PC-9 (cell line): ENCODE results near the gene ACSL1. TPM values are rescaled to one million over a fixed set of nuclear protein-coding genes. Genes with fewer than 3 reads are reported as not detected.

ENCODE experiments used
- BruUV-seq: library from RNA; stranded (reverse); fragments of 400-500 nt; replicated peaks from 2 replicates; lab custom pipeline; 2021; lab: Mats Ljungman, UMichigan
- CTCF ChIA-PET: fragments of 300-600 bp; sonication (Branson Sonifier 250); formaldehyde crosslinking; loops from one replicate; lab custom pipeline; 2022; ENCODE audit warnings: antibody characterized with exemption; lab: Charles Lee
- POLR2A ChIA-PET: fragments of 300-600 bp; sonication (Branson Sonifier 250); formaldehyde crosslinking; loops from one replicate; lab custom pipeline; 2022; ENCODE audit warnings: antibody characterized with exemption; ENCODE audit not compliant: unreplicated experiment; lab: Charles Lee
- DNase-seq, 2 experiments: peaks; one replicate each; pipeline versions ENCODE4 v3.0.0 to v3.0.0-alpha.2; 2015 to 2022; ENCODE audit warnings: mixed read lengths in 1 of 2
- H2AFZ ChIP-seq: fragments of 200-600 bp; sonication (generic); 2 replicates; pipeline ENCODE4 v1.8.1; 2017; ENCODE audit warnings: antibody characterized with exemption
- H3F3A ChIP-seq: fragments of 200-600 bp; sonication (generic); 2 replicates; pipeline ENCODE4 v1.8.1; 2017; ENCODE audit warnings: antibody characterized with exemption, mild to moderate bottlenecking, low read depth; ENCODE audit not compliant: insufficient read depth
- H3K27ac ChIP-seq: fragments of 200-600 bp; sonication (generic); 2 replicates; pipeline ENCODE4 v1.6.1; 2016; ENCODE audit warnings: mixed run types
- H3K27me3 ChIP-seq: fragments of 200-600 bp; sonication (generic); 2 replicates; pipeline ENCODE4 v1.6.1; 2016; ENCODE audit warnings: low read depth, mixed run types; ENCODE audit not compliant: insufficient read depth
- H3K36me3 ChIP-seq: fragments of 200-600 bp; sonication (generic); 2 replicates; pipeline ENCODE4 v1.6.1; 2016; ENCODE audit warnings: low read depth, mixed run types
- H3K4me1 ChIP-seq: fragments of 200-600 bp; sonication (generic); replicated peaks from 2 replicates; pipeline ENCODE4 v1.6.1; 2016; ENCODE audit warnings: mixed run types; ENCODE audit not compliant: insufficient read depth
- H3K4me2 ChIP-seq: fragments of 200-600 bp; sonication (generic); 2 replicates; pipeline ENCODE4 v1.6.1; 2017; ENCODE audit warnings: mixed run types
- H3K4me3 ChIP-seq: fragments of 200-600 bp; sonication (generic); 2 replicates; pipeline ENCODE4 v1.6.1; 2016; ENCODE audit warnings: mixed run types
- H3K79me2 ChIP-seq: fragments of 200-600 bp; sonication (generic); 2 replicates; pipeline ENCODE4 v1.6.1; 2017; ENCODE audit warnings: low read depth, mixed run types
- H3K9me2 ChIP-seq: fragments of 200-600 bp; sonication (generic); 2 replicates; pipeline ENCODE4 v1.8.1; 2017; ENCODE audit warnings: mild to moderate bottlenecking; ENCODE audit not compliant: insufficient read depth
- H3K9me3 ChIP-seq: fragments of 200-600 bp; sonication (generic); 2 replicates; pipeline ENCODE4 v1.8.1; 2016; ENCODE audit warnings: low read depth; ENCODE audit not compliant: insufficient read depth
- H4K20me1 ChIP-seq: fragments of 200-600 bp; sonication (generic); 2 replicates; pipeline ENCODE4 v1.8.1; 2017; ENCODE audit not compliant: insufficient read depth
- EZH2 ChIP-seq: fragments of 200-600 bp; sonication (generic); IDR thresholded peaks from 2 replicates; pipeline ENCODE4 v1.8.0; 2017; ENCODE audit warnings: antibody characterized with exemption, low read depth
- intact Hi-C: fragments of 100-400 bp; cut with micrococcal nuclease; formaldehyde crosslinking; loops from one replicate; pipeline ENCODE4 v1.10.0; 2022; ENCODE audit not compliant: unreplicated experiment
- total RNA-seq: library from RNA; stranded (reverse); gene quantifications from 2 replicates; pipeline ENCODE4 v1.2.3, GENCODE V29; 2021
- TF ChIP-seq, protein P1 (sequence below): fragments of 200-600 bp; sonication (generic); conservative IDR thresholded peaks from 2 replicates; pipeline ENCODE4 v1.6.1; 2017; ENCODE audit warnings: mixed run types, antibody characterized with exemption, mild to moderate bottlenecking, moderate library complexity

Gene ACSL1
- total RNA-seq, 1 experiment from 2014 or later = 96.6 TPM

DNA sequence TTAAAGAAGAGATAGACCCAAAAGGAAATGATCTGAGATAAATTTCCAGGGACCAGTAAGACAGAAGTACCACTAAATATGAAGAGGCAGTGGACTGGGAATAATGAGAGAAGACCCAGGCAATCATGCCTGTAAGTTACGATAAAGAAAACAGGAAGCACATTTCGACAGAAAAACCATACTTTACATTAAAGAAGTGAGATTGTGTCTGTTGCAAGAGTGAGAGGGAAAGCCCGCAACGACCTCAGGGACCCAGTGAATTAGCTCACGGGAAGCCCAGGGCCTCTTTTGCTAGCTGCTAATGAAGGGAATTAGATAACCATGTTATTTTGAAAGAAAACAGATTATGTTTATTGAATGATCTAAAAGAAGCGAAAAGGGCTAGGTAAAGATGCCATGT is 28.9 kb upstream of the ACSL1 start:
- Histone ChIP-seq H3F3A (no peaks in the 10 kb centered on the region), H3K9me3 (no peaks in the 10 kb centered on the region), H3K36me3 (no peaks in the 10 kb centered on the region), H3K27ac (no peak overlapping the region), H3K9me2 (no peaks in the 10 kb centered on the region), H3K4me3 (no peak overlapping the region), H4K20me1 (no peaks in the 10 kb centered on the region), H3K4me2 (no peak overlapping the region), H3K79me2 (no peaks in the 10 kb centered on the region), H3K4me1 (no peaks in the 10 kb centered on the region), H3K27me3 (no peaks in the 10 kb centered on the region), H2AFZ (no peak overlapping the region)
- POLR2A ChIA-PET = no interaction called here
- intact Hi-C loops = no loop called here
- no peak for DNase-seq
- CTCF ChIA-PET = no interaction called here
- TF ChIP-seq, protein P1, sequence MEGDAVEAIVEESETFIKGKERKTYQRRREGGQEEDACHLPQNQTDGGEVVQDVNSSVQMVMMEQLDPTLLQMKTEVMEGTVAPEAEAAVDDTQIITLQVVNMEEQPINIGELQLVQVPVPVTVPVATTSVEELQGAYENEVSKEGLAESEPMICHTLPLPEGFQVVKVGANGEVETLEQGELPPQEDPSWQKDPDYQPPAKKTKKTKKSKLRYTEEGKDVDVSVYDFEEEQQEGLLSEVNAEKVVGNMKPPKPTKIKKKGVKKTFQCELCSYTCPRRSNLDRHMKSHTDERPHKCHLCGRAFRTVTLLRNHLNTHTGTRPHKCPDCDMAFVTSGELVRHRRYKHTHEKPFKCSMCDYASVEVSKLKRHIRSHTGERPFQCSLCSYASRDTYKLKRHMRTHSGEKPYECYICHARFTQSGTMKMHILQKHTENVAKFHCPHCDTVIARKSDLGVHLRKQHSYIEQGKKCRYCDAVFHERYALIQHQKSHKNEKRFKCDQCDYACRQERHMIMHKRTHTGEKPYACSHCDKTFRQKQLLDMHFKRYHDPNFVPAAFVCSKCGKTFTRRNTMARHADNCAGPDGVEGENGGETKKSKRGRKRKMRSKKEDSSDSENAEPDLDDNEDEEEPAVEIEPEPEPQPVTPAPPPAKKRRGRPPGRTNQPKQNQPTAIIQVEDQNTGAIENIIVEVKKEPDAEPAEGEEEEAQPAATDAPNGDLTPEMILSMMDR = no peak
- no peak for TF ChIP-seq EZH2
- BruUV-seq = no TSS peak

DNA sequence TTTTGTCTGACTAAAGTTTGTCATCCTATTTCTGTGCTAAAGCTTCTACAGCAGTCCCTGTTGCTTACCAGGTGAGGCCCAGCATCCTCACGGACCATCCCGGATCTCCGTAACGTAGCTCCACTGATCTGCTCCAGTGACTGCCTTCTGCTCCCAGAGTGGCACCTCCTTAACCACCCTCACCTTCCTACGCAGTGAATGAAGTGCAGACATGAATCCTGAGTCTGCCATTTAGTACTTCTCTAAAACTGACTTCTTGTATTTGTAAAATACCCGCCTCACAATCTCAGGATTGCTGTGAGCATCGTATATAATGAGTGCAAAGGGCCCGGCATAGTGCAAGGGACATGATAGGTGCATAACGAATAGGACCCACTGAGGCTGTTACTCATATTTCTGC is 27.7 kb upstream of the ACSL1 start:
- no peak overlapping the region for H3K4me3 ChIP-seq
- no peaks in the 10 kb centered on the region for H3K27me3 ChIP-seq
- BruUV-seq = no TSS peak
- H3K4me1 ChIP-seq = no peaks in the 10 kb centered on the region
- H3K9me3 ChIP-seq = no peaks in the 10 kb centered on the region
- no peak overlapping the region for H3K4me2 ChIP-seq
- H3K79me2 ChIP-seq = no peaks in the 10 kb centered on the region
- no peak for TF ChIP-seq EZH2
- TF ChIP-seq, protein P1 = no peak
- H3K9me2 ChIP-seq = no peaks in the 10 kb centered on the region
- H3K27ac ChIP-seq = no peak overlapping the region
- CTCF ChIA-PET = no interaction called here
- intact Hi-C loops = no loop called here
- no peak overlapping the region for H2AFZ ChIP-seq
- no peak for DNase-seq
- POLR2A ChIA-PET = no interaction called here
- no peaks in the 10 kb centered on the region for H3F3A ChIP-seq
- no peaks in the 10 kb centered on the region for H3K36me3 ChIP-seq
- H4K20me1 ChIP-seq = no peaks in the 10 kb centered on the region

DNA sequence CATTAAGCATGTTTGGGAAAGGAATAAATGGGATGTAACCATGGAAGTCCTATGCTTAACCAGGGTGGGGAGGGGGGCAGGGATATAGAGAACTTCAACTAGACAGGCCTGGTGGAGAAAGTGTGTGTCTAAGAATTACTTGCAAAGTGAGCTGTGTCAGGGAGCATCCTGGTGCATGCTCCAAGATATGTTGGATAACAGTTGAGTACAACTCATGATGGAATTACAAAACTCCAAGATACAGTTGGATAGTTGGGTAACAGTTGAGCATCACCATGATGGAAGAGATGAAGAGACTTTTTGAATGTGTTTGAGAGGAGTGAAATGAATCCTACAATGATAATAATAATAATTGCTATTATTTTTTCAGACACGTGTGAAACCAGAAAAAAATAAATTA is 26.1 kb upstream of the ACSL1 start:
- H3K4me1 ChIP-seq = no peaks in the 10 kb centered on the region
- TF ChIP-seq EZH2 = no peak
- TF ChIP-seq, protein P1 = no peak
- H3K4me3 ChIP-seq = no peak overlapping the region
- H3K4me2 ChIP-seq = no peak overlapping the region
- no peaks in the 10 kb centered on the region for H3K9me3 ChIP-seq
- no peak for DNase-seq
- no peak overlapping the region for H3K27ac ChIP-seq
- ChIA-PET POLR2A (interaction anchor here (0.9 kb wide), 1 partner anchor 69 kb away, joined by 4 read pairs; no protein-coding TSS in a partner anchor), CTCF (no interaction called here)
- no peaks in the 10 kb centered on the region for H3K27me3 ChIP-seq
- H2AFZ ChIP-seq = no peak overlapping the region
- no peaks in the 10 kb centered on the region for H3F3A ChIP-seq
- intact Hi-C loops = no loop called here
- no peaks in the 10 kb centered on the region for H4K20me1 ChIP-seq
- no TSS peak for BruUV-seq
- no peaks in the 10 kb centered on the region for H3K9me2 ChIP-seq
- no peaks in the 10 kb centered on the region for H3K36me3 ChIP-seq
- no peaks in the 10 kb centered on the region for H3K79me2 ChIP-seq
